Measurements from ENCODE around the gene PHOX2A. TPM values are rescaled to one million over a fixed set of nuclear protein-coding genes. Genes with fewer than 3 reads are reported as not detected.

PHOX2A gene
- total and polyA plus RNA-seq, 2 of the 13 experiments (the other 11 are each of a cell fraction or from before 2014, with no cell fraction given): not detected

DNA sequence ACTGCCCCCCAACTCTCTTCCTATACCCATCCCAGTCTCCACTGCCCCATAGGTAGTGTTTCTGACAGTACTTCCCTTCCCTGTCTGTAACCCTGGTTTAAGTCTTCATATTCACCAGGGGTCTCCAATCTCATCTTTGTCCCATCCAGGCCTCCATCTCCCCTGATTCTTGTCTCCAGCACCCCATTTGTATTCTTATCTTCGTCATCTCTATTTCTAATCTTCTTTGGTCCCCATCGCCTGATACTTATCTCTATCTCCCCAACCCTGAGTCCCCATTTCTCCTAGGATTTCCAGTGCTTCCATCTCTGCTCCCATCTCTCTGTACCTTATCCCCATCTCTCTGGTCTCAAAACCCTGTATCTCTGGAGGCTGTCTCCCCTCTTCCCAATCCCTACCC, 1.8 kb downstream of the PHOX2A start:
- no peaks in the 10 kb centered on the region for H4K20me1 ChIP-seq (ENCODE audit: insufficient read depth, low read length)

GRCh38 chr11:72241291-72241781, 2.6 kb downstream of the PHOX2A start:
- ATAC-seq: no peak
- no peaks in the 10 kb centered on the region for H3K79me2 ChIP-seq (ENCODE audit: insufficient read depth, low read length)
- H3K27ac ChIP-seq (ENCODE audit: extremely low read length, insufficient read depth, low read length): no peak overlapping the region
- H2AFZ ChIP-seq (ENCODE audit: low read length): no peak overlapping the region
- ChIA-PET CTCF (ENCODE audit: low intra/inter-chr PET ratio, low total read pairs) (no interaction called here), POLR2A (no interaction called here)
- H3K4me2 ChIP-seq (ENCODE audit: low read depth, low read length): no peak overlapping the region
- H3K9me3 ChIP-seq (ENCODE audit: low read length): no peaks in the 10 kb centered on the region
- DNase-seq (ENCODE audit: low spot score): no peak
- H3K4me3 ChIP-seq (replicated peaks in 1 of 3; ENCODE audit: insufficient read depth in 1 of 3, low read depth in 2 of 3, low read length in 3 of 3): no peak overlapping the region
- intact Hi-C loops (cut with micrococcal nuclease; ENCODE audit: unreplicated experiment) (no loop called here), in situ Hi-C loops (cut with HindIII; ENCODE audit: extremely low pct_ligation_motif_present, low pct_unique_long_range_greater_than_20kb) (no loop called here)
- H3K36me3 ChIP-seq (replicated peaks in 1 of 2; ENCODE audit: control insufficient read depth in 1 of 2, insufficient read depth in 2 of 2, low read length in 2 of 2): peaks cover 0 to under 1% of the 10 kb centered on the region in 2 experiments; a peak in 1 of 5 replicates
- 57% methylated on average over 20 of the region's 20 CpGs for WGBS (ENCODE audit: low lambda C conversion rate)
- no peak overlapping the region for H3K9ac ChIP-seq (ENCODE audit: insufficient read depth, low read depth, low read length)
- no TSS peak for BruUV-seq (replicated peaks)
- H4K20me1 ChIP-seq (ENCODE audit: insufficient read depth, low read length): no peaks in the 10 kb centered on the region
- peaks cover 11 to 56% of the 10 kb centered on the region in 2 experiments for H3K27me3 ChIP-seq (ENCODE audit: control insufficient read depth in 1 of 2, insufficient read depth in 2 of 2, low read length in 2 of 2)
- H3K4me1 ChIP-seq (ENCODE audit: insufficient read depth, low read length): peaks cover 17% of the 10 kb centered on the region
- no peak for FAIRE-seq
- TF ChIP-seq RFX1 (IDR thresholded peaks at IDR 0.05) (no peak), DMAP1 (CRISPR knock-in tag; IDR thresholded peaks at IDR 0.05) (no peak), TCF7L2 (IDR thresholded peaks at IDR 0.05; ENCODE audit: low read depth, low read length) (no peak), GLI4 (CRISPR knock-in tag; IDR thresholded peaks at IDR 0.05; ENCODE audit: borderline replicate concordance) (no peak), KLF6 (CRISPR knock-in tag; IDR thresholded peaks at IDR 0.05) (no peak), KMT2B (CRISPR knock-in tag; IDR thresholded peaks at IDR 0.05) (no peak), GPN1 (CRISPR knock-in tag; IDR thresholded peaks at IDR 0.05; ENCODE audit: borderline replicate concordance) (no peak), ZNF646 (CRISPR knock-in tag; IDR thresholded peaks at IDR 0.05) (no peak)
- TF ChIP-seq, protein P1, sequence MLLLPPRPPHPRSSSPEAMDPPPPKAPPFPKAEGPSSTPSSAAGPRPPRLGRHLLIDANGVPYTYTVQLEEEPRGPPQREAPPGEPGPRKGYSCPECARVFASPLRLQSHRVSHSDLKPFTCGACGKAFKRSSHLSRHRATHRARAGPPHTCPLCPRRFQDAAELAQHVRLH (CRISPR knock-in tag; IDR thresholded peaks at IDR 0.05; ENCODE audit: borderline replicate concordance, low read depth): no peak
- TF ChIP-seq, protein P2, sequence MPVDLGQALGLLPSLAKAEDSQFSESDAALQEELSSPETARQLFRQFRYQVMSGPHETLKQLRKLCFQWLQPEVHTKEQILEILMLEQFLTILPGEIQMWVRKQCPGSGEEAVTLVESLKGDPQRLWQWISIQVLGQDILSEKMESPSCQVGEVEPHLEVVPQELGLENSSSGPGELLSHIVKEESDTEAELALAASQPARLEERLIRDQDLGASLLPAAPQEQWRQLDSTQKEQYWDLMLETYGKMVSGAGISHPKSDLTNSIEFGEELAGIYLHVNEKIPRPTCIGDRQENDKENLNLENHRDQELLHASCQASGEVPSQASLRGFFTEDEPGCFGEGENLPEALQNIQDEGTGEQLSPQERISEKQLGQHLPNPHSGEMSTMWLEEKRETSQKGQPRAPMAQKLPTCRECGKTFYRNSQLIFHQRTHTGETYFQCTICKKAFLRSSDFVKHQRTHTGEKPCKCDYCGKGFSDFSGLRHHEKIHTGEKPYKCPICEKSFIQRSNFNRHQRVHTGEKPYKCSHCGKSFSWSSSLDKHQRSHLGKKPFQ (CRISPR knock-in tag; IDR thresholded peaks at IDR 0.05; ENCODE audit: insufficient replicate concordance): no peak

More for the DNA sequence above, 1.8 kb downstream of the PHOX2A start:
- FAIRE-seq: no peak
- intact Hi-C loops (cut with micrococcal nuclease; ENCODE audit: unreplicated experiment): no loop called here
- POLR2A ChIA-PET: no interaction called here
- ATAC-seq: no peak
- Histone ChIP-seq H3K4me1 (ENCODE audit: insufficient read depth, low read length) (peaks cover 17% of the 10 kb centered on the region), H3K9ac (ENCODE audit: insufficient read depth, low read depth, low read length) (no peak overlapping the region), H3K4me3 (replicated peaks in 1 of 3; ENCODE audit: insufficient read depth in 1 of 3, low read depth in 2 of 3, low read length in 3 of 3) (no peak overlapping the region), H3K4me2 (ENCODE audit: low read depth, low read length) (no peak overlapping the region), H3K36me3 (replicated peaks in 1 of 2; ENCODE audit: control insufficient read depth in 1 of 2, insufficient read depth in 2 of 2, low read length in 2 of 2) (no peaks in the 10 kb centered on the region), H2AFZ (ENCODE audit: low read length) (no peak overlapping the region), H3K27me3 (ENCODE audit: control insufficient read depth in 1 of 2, insufficient read depth in 2 of 2, low read length in 2 of 2) (peaks cover 11 to 62% of the 10 kb centered on the region in 2 experiments), H3K79me2 (ENCODE audit: insufficient read depth, low read length) (no peaks in the 10 kb centered on the region), H3K9me3 (ENCODE audit: low read length) (no peaks in the 10 kb centered on the region), H3K27ac (ENCODE audit: extremely low read length, insufficient read depth, low read length) (no peak overlapping the region)
- 75% methylated on average over 2 of the region's 2 CpGs for WGBS (ENCODE audit: low lambda C conversion rate)
- CTCF ChIA-PET (ENCODE audit: low intra/inter-chr PET ratio, low total read pairs): no interaction called here
- in situ Hi-C loops (cut with HindIII; ENCODE audit: extremely low pct_ligation_motif_present, low pct_unique_long_range_greater_than_20kb): no loop called here
- BruUV-seq (replicated peaks): no TSS peak
- no peak for DNase-seq (ENCODE audit: low spot score)
- TF ChIP-seq FOXM1 (CRISPR knock-in tag; IDR thresholded peaks at IDR 0.05) (no peak), NAIF1 (CRISPR knock-in tag; IDR thresholded peaks at IDR 0.05; ENCODE audit: borderline replicate concordance) (no peak)
